Urinary bladder (tissue), 4 donors: ENCODE data around the gene OR2B6. TPM values are rescaled to one million over a fixed set of nuclear protein-coding genes. Genes with fewer than 3 reads are reported as not detected.
"Not testable (repeated sequence)": the region's sequence is repeated elsewhere in the genome, so short reads cannot be mapped to it uniquely, and the experiment has no call there.

Experiments used
- DNase-seq: peaks from one replicate; pipeline ENCODE4 v3.0.0-alpha.2; 2015; ENCODE audit errors: extremely low spot score
- H3K27ac ChIP-seq: one replicate; pipeline ENCODE4 v1.5.1; 2013; ENCODE audit warnings: low read depth, mild to moderate bottlenecking, moderate library complexity
- H3K36me3 ChIP-seq: one replicate; pipeline ENCODE4 v1.6.1; 2013; ENCODE audit warnings: mild to moderate bottlenecking, moderate library complexity; ENCODE audit not compliant: insufficient read depth
- H3K4me1 ChIP-seq: one replicate; pipeline ENCODE4 v1.6.1; 2013; ENCODE audit warnings: mild to moderate bottlenecking, moderate library complexity; ENCODE audit not compliant: insufficient read depth
- H3K4me3 ChIP-seq: one replicate; pipeline ENCODE4 v1.5.1; 2013; ENCODE audit warnings: low read depth, low read length
- WGBS: extraction: QIAGEN DNeasy Blood & Tissue Kit; methylation state at CpG from one replicate; pipeline ENCODE4 v1.1.7; 2013; 5-methylcytosine and 5-hydroxymethylcytosine counted together
- polyA plus RNA-seq: library from polyadenylated mRNA; stranded (reverse); fragments of 200-250 nt; gene quantifications from one replicate; pipeline ENCODE4 v1.2.3, GENCODE V29; 2013
- total RNA-seq: library from RNA; depleted of rRNA; stranded (reverse); fragments of >200 nt; gene quantifications from one replicate; pipeline ENCODE4 v1.2.3, GENCODE V29; 2014
- donor health status: healthy with polysubstance abuse.
- donor health status: healthy.

OR2B6 gene
- total RNA-seq (not detected), polyA plus RNA-seq (not detected)

DNA sequence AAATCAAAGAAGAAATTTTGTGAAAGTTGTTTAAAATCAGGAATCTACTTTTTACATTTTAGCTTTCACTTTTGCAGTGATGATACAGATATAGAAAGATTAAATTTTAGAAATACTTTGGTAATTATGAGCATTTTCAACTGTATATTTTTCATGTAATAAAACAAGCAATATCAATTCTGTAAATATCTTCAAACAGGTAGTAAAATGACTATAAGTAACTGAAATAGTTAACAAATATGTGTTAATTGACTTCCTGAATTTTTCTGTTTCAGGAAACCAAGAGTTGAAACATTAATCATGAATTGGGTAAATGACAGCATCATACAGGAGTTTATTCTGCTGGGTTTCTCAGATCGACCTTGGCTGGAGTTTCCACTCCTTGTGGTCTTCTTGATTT, at the start of gene OR2B6:
TSS of gene OR2B6 (plus strand) at position 301 of the 400 bp plus-strand sequence. CDS start at position 301, 0 bp downstream.
- WGBS: 53% methylated on average over 1 of the region's 1 CpG
- no peak for DNase-seq
- Histone ChIP-seq H3K36me3 (no peaks in the 10 kb centered on the region), H3K4me3 (no peak within 1 kb of the TSS), H3K4me1 (no peaks in the 10 kb centered on the region), H3K27ac (no peak within 1 kb of the TSS)

DNA sequence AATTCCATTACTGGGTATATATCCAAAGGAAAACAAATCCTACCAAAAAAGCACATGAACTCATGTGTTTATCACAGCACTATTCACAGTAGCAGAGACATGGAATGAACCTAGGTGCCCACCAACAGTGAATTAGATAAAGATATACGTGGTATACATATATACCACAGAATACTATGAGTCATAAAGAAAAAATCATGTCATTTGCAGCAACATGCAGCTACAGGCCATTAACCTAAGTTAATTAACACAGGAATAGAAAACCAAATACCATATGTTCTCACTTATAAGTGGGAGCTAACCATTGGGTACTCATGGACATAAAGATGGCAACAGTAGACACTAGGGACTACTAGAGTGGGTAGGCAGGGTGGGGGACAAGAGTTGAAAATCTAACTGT, 49.0 kb upstream of the OR2B6 start:
- H3K36me3 ChIP-seq: no peaks in the 10 kb centered on the region
- H3K27ac ChIP-seq: no peak overlapping the region
- H3K4me1 ChIP-seq: no peaks in the 10 kb centered on the region
- no peak for DNase-seq
- 65% methylated on average over 1 of the region's 1 CpG for WGBS
- no peak overlapping the region for H3K4me3 ChIP-seq

DNA sequence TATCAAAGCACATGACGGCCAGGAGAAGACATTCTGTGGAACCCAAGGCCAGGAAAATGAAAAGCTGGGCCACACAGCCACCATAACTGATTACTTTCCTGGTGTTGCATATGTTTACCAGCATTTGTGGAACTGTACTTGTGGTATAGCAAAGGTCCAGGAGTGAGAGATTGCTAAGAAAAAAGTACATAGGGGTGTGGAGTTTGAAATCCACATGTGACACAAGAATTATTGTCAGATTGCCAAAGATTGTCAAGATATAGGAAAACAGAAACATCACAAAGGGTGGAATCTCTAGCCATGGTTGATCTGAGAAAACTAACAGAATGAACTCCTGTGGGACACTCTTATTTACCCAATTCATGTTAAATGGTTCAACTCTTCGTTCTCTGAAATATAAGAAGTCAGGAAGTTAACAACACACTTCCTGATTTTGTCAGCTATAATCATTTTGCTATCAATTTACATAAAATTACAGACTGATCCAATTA, 45.0 kb upstream of the OR2B6 start, which contains the start of gene OR2B2:
TSS of gene OR2B2 (minus strand) at position 441 of the 491 bp plus-strand sequence. CDS start at position 364, 77 bp downstream.
- 62% methylated on average over 2 of the region's 2 CpGs for WGBS

DNA sequence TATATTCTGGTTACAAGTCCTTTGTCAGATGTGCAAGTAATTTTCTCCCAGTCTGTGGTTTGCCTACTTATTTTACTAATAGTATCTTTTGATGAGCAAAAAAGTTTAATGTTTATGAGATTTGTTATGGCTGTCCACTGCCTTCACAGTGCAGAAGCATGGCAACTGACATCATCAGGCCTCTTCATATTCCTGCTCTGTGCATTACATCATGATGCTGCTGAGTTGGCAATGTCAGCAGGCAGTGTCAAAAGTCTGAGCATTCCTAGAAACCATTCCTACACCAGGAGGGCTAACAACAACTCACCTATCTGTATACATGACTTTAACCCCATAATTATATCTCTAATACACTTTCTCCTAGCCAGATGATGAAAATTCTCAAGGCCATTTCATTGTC, 34.1 kb upstream of the OR2B6 start:
- H3K36me3 ChIP-seq: no peaks in the 10 kb centered on the region
- DNase-seq: no peak
- no peaks in the 10 kb centered on the region for H3K4me1 ChIP-seq
- H3K4me3 ChIP-seq: no peak overlapping the region
- H3K27ac ChIP-seq: no peak overlapping the region

More for the DNA sequence above, 45.0 kb upstream of the OR2B6 start, which contains the start of gene OR2B2:
- Histone ChIP-seq H3K4me3 (no peak within 1 kb of the TSS), H3K36me3 (no peaks in the 10 kb centered on the region), H3K4me1 (no peaks in the 10 kb centered on the region), H3K27ac (no peak within 1 kb of the TSS)
- DNase-seq: no peak

DNA sequence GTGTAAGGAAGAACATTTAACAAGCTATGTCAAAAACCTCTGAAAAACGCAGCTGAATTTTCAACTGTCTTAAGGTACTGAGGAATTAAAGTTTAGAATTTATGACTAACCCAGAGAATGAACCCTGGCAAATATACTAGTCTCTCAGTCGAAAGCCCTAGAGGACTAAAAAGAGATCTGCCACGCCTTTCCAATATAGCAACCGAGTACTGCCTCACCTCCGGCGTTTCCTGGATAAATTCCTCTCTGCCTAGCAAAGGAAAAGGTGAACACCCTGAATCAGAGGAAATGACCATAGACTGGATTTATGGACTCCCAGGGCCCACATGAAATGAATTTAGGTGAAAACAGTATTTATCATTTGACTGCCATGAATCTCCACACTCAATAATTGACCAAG, 32.9 kb upstream of the OR2B6 start:
- no peak overlapping the region for H3K4me3 ChIP-seq
- WGBS: 76% methylated on average over 6 of the region's 6 CpGs

DNA sequence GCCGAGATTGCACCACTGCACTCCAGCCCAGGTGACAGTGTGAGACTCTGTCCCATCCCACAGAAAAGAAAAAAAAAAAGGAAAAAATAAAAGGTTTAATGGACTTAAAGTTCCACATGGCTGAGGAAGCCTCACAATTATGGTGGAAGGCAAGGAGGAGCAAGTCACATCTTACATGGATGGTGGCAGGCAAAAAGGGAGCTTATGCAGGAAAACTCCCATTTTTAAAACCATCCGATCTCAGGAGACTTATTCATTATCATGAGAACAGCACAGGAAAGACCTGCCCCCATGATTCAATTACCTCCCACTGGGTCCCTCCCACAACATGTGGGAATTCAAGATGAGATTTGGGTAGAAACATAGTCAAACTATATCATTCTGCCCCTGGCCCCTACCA, 29.0 kb upstream of the OR2B6 start:
- not testable (repeated sequence) for DNase-seq, H3K4me3 ChIP-seq, H3K4me1 ChIP-seq, H3K27ac ChIP-seq, H3K36me3 ChIP-seq
- WGBS: 93% methylated on average over 2 of the region's 2 CpGs

More for the DNA sequence above, 32.9 kb upstream of the OR2B6 start:
- H3K36me3 ChIP-seq: no peaks in the 10 kb centered on the region
- no peak for DNase-seq
- H3K27ac ChIP-seq: no peak overlapping the region
- H3K4me1 ChIP-seq: no peaks in the 10 kb centered on the region

DNA sequence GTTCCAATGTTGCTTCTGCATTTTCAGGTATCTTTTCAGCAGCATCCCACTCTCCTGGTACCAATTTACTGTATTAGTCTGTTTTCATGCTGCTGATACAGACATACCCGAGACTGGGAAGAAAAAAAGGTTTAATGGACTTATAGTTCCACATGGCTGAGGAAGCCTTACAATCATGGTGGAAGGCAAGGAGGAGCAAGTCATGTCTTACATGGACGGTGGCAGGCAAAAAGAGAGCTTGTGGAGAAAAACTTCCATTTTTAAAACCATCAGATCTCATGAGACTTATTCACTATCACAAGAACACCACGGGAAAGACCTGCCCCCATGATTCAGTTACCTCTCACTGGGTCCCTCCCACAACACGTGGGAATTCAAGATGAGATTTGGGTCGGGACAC, 27.1 kb upstream of the OR2B6 start:
- H3K27ac ChIP-seq, H3K4me3 ChIP-seq, H3K36me3 ChIP-seq, H3K4me1 ChIP-seq, DNase-seq: not testable (repeated sequence)
- WGBS: 80% methylated on average over 5 of the region's 5 CpGs

DNA sequence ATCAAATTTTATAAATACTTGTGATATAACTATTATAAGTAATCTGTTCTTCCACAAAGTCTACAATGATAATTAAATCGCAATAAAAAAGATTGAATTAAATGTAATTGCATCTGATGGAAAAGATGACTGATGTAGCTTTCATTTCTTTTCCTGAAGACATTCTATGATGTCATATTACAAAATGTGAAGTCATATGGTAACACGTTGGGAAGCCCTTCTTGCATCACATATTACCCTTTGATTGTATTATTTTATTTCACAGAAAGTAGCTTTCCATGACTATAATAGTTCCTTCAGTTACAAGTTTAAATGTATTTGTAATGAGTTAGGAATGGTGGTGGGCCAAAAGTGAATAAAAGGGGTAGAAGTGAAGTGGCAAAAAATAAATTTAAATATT, 25.8 kb upstream of the OR2B6 start:
- WGBS: 83% methylated on average over 2 of the region's 2 CpGs
- no peak overlapping the region for H3K27ac ChIP-seq
- DNase-seq: no peak
- H3K36me3 ChIP-seq: no peaks in the 10 kb centered on the region
- no peaks in the 10 kb centered on the region for H3K4me1 ChIP-seq
- no peak overlapping the region for H3K4me3 ChIP-seq

DNA sequence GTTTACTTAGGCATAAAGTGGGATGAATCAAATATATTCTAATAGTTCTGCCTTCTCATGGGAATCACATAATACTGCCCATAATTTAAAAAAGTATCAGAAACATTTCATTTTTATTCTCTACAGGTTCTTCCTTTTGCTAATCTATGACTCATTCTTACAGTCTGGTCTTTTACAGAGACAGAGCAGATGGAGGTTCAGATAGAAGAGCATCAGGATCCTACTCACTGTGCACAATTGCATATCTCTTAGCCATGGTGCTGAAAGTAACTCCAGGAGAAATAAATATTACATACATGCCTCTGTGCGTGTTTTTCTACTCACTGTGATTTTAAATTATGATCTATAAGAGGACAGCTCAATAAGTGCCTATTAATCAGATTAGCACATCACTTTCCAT, 16.3 kb upstream of the OR2B6 start:
- Histone ChIP-seq H3K36me3 (no peaks in the 10 kb centered on the region), H3K4me1 (no peaks in the 10 kb centered on the region), H3K27ac (no peak overlapping the region), H3K4me3 (no peak overlapping the region)
- no peak for DNase-seq
- WGBS: 47% methylated on average over 1 of the region's 1 CpG

DNA sequence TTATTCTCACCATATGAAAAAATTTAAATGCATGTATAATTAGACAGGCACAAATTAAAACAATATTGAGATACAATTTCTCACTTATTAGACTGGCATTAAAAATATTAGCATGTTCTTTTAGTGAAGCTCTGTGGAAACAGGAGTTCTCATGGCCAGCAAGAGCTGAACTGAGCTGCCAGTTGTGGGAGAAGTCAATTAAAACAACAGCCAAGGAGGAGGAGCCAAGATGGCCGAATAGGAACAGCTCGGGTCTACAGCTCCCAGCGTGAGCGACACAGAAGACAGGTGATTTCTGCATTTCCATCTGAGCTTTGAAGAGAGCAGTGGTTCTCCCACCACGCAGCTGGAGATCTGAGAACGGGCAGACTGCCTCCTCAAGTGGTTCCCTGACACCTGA, 14.0 kb upstream of the OR2B6 start:
- not testable (repeated sequence) for H3K4me1 ChIP-seq, DNase-seq, H3K4me3 ChIP-seq, H3K27ac ChIP-seq, H3K36me3 ChIP-seq
- WGBS: 41% methylated on average over 6 of the region's 6 CpGs

DNA sequence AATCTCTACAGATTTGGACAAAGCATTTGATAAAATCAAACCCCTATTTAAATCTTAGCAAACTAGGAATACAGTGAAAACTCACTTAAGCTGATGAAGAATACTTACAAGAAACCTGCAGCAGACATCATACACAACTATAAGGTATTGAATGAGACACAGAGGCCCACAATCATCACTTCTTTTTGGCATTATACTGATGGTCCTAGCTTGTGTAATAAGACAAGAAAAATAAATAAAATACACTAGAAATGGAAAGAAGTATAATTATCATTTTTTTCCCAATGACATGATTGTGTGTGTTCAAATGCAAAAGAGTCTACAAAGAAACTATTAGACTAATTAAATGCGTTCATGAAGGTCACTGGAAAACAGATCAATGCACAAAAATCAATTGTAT, 8.8 kb upstream of the OR2B6 start:
- Histone ChIP-seq H3K27ac (no peak overlapping the region), H3K4me3 (no peak overlapping the region), H3K4me1 (no peaks in the 10 kb centered on the region), H3K36me3 (no peaks in the 10 kb centered on the region)
- 83% methylated on average over 1 of the region's 1 CpG for WGBS
- no peak for DNase-seq

DNA sequence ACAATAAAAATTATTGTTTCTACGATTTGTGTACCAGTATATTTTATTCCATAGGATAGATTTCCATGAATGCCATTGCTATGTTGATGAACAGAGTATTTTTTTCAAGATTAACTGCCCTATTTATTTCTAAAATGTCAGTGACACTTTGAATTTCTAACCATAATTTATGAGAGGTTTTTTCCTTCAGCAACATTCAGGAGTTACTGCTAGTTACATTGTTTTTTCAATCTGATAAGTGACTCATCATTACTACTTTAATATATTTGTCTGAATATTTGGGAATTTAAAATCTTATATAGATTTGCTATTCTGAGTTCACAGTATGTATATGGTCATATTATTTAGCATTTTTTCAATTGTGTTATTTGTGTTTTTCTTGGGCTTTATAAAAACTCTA, 6.0 kb upstream of the OR2B6 start:
- 50% methylated on average over 1 of the region's 1 CpG for WGBS
- H3K27ac ChIP-seq: no peak overlapping the region
- no peak for DNase-seq
- H3K4me3 ChIP-seq: no peak overlapping the region
- H3K4me1 ChIP-seq: no peaks in the 10 kb centered on the region
- no peaks in the 10 kb centered on the region for H3K36me3 ChIP-seq

DNA sequence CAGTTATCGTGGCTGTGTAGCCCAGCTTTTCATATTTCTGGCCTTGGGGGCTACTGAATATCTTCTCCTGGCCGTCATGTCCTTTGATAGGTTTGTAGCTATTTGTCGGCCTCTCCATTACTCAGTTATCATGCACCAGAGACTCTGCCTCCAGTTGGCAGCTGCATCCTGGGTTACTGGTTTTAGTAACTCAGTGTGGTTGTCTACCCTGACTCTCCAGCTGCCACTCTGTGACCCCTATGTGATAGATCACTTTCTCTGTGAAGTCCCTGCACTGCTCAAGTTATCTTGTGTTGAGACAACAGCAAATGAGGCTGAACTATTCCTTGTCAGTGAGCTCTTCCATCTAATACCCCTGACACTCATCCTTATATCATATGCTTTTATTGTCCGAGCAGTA, 475 bp downstream of the OR2B6 start:
- no peak overlapping the region for H3K27ac ChIP-seq
- no peak overlapping the region for H3K4me3 ChIP-seq
- H3K36me3 ChIP-seq: no peaks in the 10 kb centered on the region
- no peak for DNase-seq
- no peaks in the 10 kb centered on the region for H3K4me1 ChIP-seq
- WGBS: 80% methylated on average over 4 of the region's 4 CpGs

DNA sequence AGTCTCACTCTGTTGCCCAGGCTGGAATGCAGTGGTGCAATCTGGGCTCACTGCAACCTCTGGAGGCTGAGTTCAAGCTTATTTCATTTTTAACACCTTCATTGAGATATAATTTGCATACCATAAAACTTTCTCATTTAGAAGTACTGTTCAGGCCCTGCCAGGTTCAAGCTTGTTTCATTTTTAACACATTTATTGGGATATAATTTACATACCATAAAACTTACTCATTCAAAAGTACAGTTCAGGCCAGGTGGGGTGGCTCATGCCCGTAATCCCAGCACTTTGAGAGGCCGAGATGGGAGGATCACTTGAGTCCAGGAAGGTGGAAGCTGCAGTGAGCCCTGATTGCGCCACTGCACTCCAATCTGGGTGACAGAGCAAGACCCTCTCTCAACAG, 5.5 kb downstream of the OR2B6 start:
- DNase-seq: no peak
- no peak overlapping the region for H3K4me3 ChIP-seq
- H3K36me3 ChIP-seq: peaks cover 2% of the 10 kb centered on the region
- no peaks in the 10 kb centered on the region for H3K4me1 ChIP-seq
- H3K27ac ChIP-seq: no peak overlapping the region
- 46% methylated on average over 3 of the region's 3 CpGs for WGBS

DNA sequence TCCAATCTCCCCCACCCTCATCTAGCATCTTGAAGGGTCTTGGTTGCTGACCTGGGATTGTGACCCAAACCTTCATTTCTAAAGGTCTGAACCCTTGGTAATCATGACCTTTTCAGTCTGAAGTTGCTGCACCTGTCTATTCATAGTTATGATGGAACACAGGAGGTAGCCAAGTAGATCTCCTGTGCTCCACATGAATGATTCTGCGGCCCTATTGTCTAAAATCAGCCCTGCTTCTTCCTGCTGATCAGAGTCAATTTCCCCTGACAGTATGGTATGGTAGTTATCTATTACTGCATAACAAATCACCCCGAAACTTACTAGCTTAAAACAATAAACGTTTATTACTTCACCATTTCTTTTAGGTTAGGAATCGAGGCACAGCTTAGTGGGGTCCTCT, 9.0 kb downstream of the OR2B6 start:
- H3K4me3 ChIP-seq: no peak overlapping the region
- H3K27ac ChIP-seq: no peak overlapping the region
- WGBS: 86% methylated on average over 4 of the region's 4 CpGs
- peaks cover 2% of the 10 kb centered on the region for H3K36me3 ChIP-seq
- no peak for DNase-seq
- no peaks in the 10 kb centered on the region for H3K4me1 ChIP-seq
